Measurements from ENCODE around the gene COL7A1. TPM values are rescaled to one million over a fixed set of nuclear protein-coding genes. Genes with fewer than 3 reads are reported as not detected.

Gene COL7A1
- total and polyA plus RNA-seq, 2 of the 8 experiments (the other 6 are each of a cell fraction or from before 2014, with no cell fraction given) = 10.7 to 13.9 TPM

DNA sequence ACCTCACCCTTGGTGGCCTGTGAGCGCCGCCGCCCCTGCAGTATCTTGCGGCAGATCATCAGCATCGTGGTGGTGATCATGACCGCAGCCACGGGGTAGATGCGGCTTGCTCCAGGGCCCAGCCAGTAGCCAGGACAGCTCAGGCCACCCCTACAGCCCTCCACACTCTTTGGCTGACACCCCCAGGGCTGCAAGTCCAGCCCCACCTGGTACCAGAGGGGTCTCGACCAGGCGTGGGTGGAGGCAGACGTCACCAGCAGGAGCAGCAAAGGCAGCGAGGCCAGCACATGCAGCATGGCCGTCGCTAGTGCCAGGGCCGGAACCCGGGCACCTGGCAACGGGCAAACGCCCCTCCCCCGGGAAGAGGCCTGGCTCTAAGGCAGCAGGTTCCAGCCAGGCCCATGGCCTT lies 26.3 kb upstream of the COL7A1 start, which contains the start of gene TMEM89 (continued):
- TF ChIP-seq BACH1 (IDR thresholded peaks at IDR 0.05; ENCODE audit: low read length) = no peak

All from H1 (cell line).